GM12878 (cell line): ENCODE results near the gene RAB13. TPM values are rescaled to one million over a fixed set of nuclear protein-coding genes. Genes with fewer than 3 reads are reported as not detected.
A peak's percentile ranks its signal among the peaks of the same experiment; 100 is the strongest.

Experiments
- CTCF ChIP-seq, 3 experiments: IDR thresholded peaks in 2 of 3; conservative IDR thresholded peaks in 1 of 3; 2 replicates each; pipeline ENCODE4 v1.5.1; 2011; ENCODE audit warnings: low read depth in 3 of 3, low read length in 3 of 3, mild to moderate bottlenecking in 3 of 3, control low read depth in 2 of 3, moderate library complexity in 2 of 3, inconsistent platforms in 1 of 3, mixed read lengths in 1 of 3; ENCODE audit not compliant: control insufficient read depth in 2 of 3, insufficient read depth in 1 of 3; ENCODE audit errors: extremely low read depth in 1 of 3
- FOS ChIP-seq: IDR thresholded peaks from 3 replicates; pipeline ENCODE4 v1.6.1; 2011; ENCODE audit warnings: borderline replicate concordance; ENCODE audit not compliant: insufficient read length; ENCODE audit errors: extremely low read depth
- IKZF1 ChIP-seq: fragments of 450-650 bp; conservative IDR thresholded peaks from 2 replicates; pipeline ENCODE4 v1.6.1; 2017; ENCODE audit warnings: antibody characterized with exemption, mild to moderate bottlenecking
- IKZF2 ChIP-seq, 2 experiments: fragments of 450-650 bp; IDR thresholded peaks; 2 replicates each; pipeline ENCODE4 v1.6.1; 2017; ENCODE audit warnings: mild to moderate bottlenecking in 2 of 2, moderate library complexity in 2 of 2
- RAD51 ChIP-seq: fragments of 450-650 bp; IDR thresholded peaks from 2 replicates; pipeline ENCODE4 v1.6.1; 2016; ENCODE audit warnings: moderate library complexity, mild to moderate bottlenecking, inconsistent platforms
- RELB ChIP-seq: fragments of 450-650 bp; IDR thresholded peaks from 2 replicates; pipeline ENCODE4 v1.6.1; 2017; ENCODE audit warnings: low read depth, mild to moderate bottlenecking, moderate library complexity
- RFX5 ChIP-seq: IDR thresholded peaks from 2 replicates; pipeline ENCODE4 v1.6.1; 2011; ENCODE audit warnings: low read depth, low read length, improper control_type of control experiment
- SIN3A ChIP-seq: IDR thresholded peaks from 2 replicates; pipeline ENCODE4 v1.6.1; 2012; ENCODE audit warnings: low read depth, low read length, improper control_type of control experiment
- USF1 ChIP-seq: IDR thresholded peaks from 2 replicates; pipeline ENCODE4 v1.6.1; 2011; ENCODE audit warnings: borderline replicate concordance, low read depth, mild to moderate bottlenecking, moderate library complexity, mixed read lengths, low read length; ENCODE audit not compliant: insufficient read depth; ENCODE audit errors: extremely low read length
- YY1 ChIP-seq: IDR thresholded peaks from 2 replicates; pipeline ENCODE4 v1.6.1; 2011; ENCODE audit warnings: low read depth, mild to moderate bottlenecking, low read length
- ZNF687 ChIP-seq: fragments of 450-650 bp; IDR thresholded peaks from 2 replicates; pipeline ENCODE4 v1.6.1; 2017; ENCODE audit warnings: mild to moderate bottlenecking, moderate library complexity
- ZZZ3 ChIP-seq: IDR thresholded peaks from 2 replicates; pipeline ENCODE4 v1.6.1; 2011; ENCODE audit warnings: low read depth; ENCODE audit not compliant: control insufficient read depth, insufficient read length
- polyA plus RNA-seq, 11 experiments: library from polyadenylated mRNA; depleted of rRNA in 4 of 11; unstranded in 6 of 11; stranded (reverse) in 5 of 11; fragments of >200 nt; fragmentation: Nextera tagmentation in 4 of 11; fragmentation: Illumina TruSeq in 1 of 11; extraction: Ambion mirVana in 4 of 11; extraction: Trizol in 1 of 11; gene quantifications; 1 replicate in 1 of 11; 2 replicates in 10 of 11; pipeline versions ENCODE4 v1.2.1 to v1.2.3, GENCODE V29; 2011 to 2016; ENCODE audit warnings: inconsistent platforms in 2 of 11, missing spikeins in 2 of 11, low read depth in 1 of 11
- total RNA-seq, 4 experiments: library from RNA; depleted of rRNA in 3 of 4; stranded (reverse); fragments of >200 nt in 3 of 4; fragmentation: Illumina TruSeq in 1 of 4; extraction: Trizol in 1 of 4; gene quantifications; 2 replicates each; pipeline versions ENCODE4 v1.2.1 to v1.2.3, GENCODE V29; 2013 to 2021

The RAB13 gene
- total and polyA plus RNA-seq, 10 of the 15 experiments (the other 5 are each of a cell fraction or from before 2014, with no cell fraction given), result 0.75 to 30.7 (median 15.9) TPM

- 0 out of 6 replicates have a peak, but pooled peaks of 2 of the 3 experiments have one; percentile 13 for TF ChIP-seq CTCF (IDR thresholded peaks at IDR 0.05 in 2 of 3, conservative IDR thresholded peaks at IDR 0.05 in 1 of 3; ENCODE audit: control insufficient read depth in 2 of 3, extremely low read depth in 1 of 3, insufficient read depth in 1 of 3, low read depth in 3 of 3, low read length in 3 of 3)
- peak; percentile 46; the same call in 1 of the 2 replicates for TF ChIP-seq YY1
- peak; percentile 97 for TF ChIP-seq RAD51
- TF ChIP-seq ZZZ3, result no peak
- TF ChIP-seq SIN3A, result peak; percentile 58; the same call in 1 of the 2 replicates
- 0 out of 2 replicates have a peak, but pooled peaks have one; percentile 26 for TF ChIP-seq IKZF1
- peak; percentile 73 for TF ChIP-seq ZNF687
- TF ChIP-seq USF1, result peak; percentile 76
- TF ChIP-seq RELB, result peak; percentile 56; the same call in 1 of the 2 replicates
- TF ChIP-seq RFX5, result no peak
- peak in 1 of 2 experiments; percentile 22; a peak in 2 of 4 replicates for TF ChIP-seq IKZF2 (IDR thresholded peaks at IDR 0.05)
- no peak for TF ChIP-seq FOS
These were observed 23.8 kb downstream of the RAB13 start (continued) for GRCh38 chr1:153962088-153963029.
